H1 (cell line): Measurements from ENCODE around the gene DMC1. TPM values are rescaled to one million over a fixed set of nuclear protein-coding genes. Genes with fewer than 3 reads are reported as not detected.
A peak's percentile ranks its signal among the peaks of the same experiment; 100 is the strongest.

Experiments
- CTCF ChIA-PET: fragments of 300-600 bp; sonication (Branson Sonifier 250); formaldehyde crosslinking; loops from one replicate; lab custom pipeline; 2021; ENCODE audit not compliant: partially characterized antibody; lab: Charles Lee
- POLR2A ChIA-PET: fragments of 300-600 bp; sonication (Branson Sonifier 250); formaldehyde crosslinking; loops from one replicate; lab custom pipeline; 2021; ENCODE audit warnings: inconsistent platforms; ENCODE audit not compliant: partially characterized antibody; lab: Charles Lee
- DNase-seq, 2 experiments: peaks; one replicate each; pipeline versions ENCODE4 v3.0.0 to v3.0.0-alpha.2; 2010 to 2022; ENCODE audit warnings: low spot score in 2 of 2, low read depth in 1 of 2, mixed read lengths in 1 of 2
- FAIRE-seq: peaks from 2 replicates; lab custom pipeline; 2011; peaks lifted over from hg19 to GRCh38; lab: Jason Lieb, UNC
- H2AFZ ChIP-seq: 2 replicates; pipeline ENCODE4 v1.8.1; 2012; ENCODE audit warnings: low read length, inconsistent platforms
- H2AK5ac ChIP-seq: 2 replicates; pipeline ENCODE4 v1.6.1; 2013; ENCODE audit warnings: low read depth, low read length
- H2BK120ac ChIP-seq: replicated peaks from 2 replicates; pipeline ENCODE3; 2013; ENCODE audit warnings: low read depth, low read length, inconsistent platforms
- H2BK12ac ChIP-seq: 2 replicates; pipeline ENCODE4 v1.6.1; 2013; ENCODE audit warnings: low read depth, low read length
- H2BK15ac ChIP-seq: 2 replicates; pipeline ENCODE4 v1.6.1; 2013; ENCODE audit warnings: low read length
- H2BK20ac ChIP-seq: 2 replicates; pipeline ENCODE4 v1.6.1; 2013; ENCODE audit warnings: low read length
- H2BK5ac ChIP-seq: 2 replicates; pipeline ENCODE4 v1.6.1; 2013; ENCODE audit warnings: low read depth, low read length
- H3K14ac ChIP-seq: 2 replicates; pipeline ENCODE4 v1.6.1; 2013; ENCODE audit warnings: inconsistent platforms; ENCODE audit not compliant: insufficient read length
- H3K18ac ChIP-seq: 2 replicates; pipeline ENCODE4 v1.6.1; 2013; ENCODE audit warnings: low read length; ENCODE audit errors: extremely low read depth
- H3K23ac ChIP-seq: 2 replicates; pipeline ENCODE4 v1.6.1; 2013; ENCODE audit warnings: inconsistent platforms; ENCODE audit not compliant: insufficient read length
- H3K23me2 ChIP-seq: 2 replicates; pipeline ENCODE4 v1.6.1; 2013; ENCODE audit warnings: low read depth, low read length
- H3K27ac ChIP-seq: 2 replicates; pipeline ENCODE4 v1.6.1; 2011; ENCODE audit warnings: low read depth, low read length, inconsistent platforms
- H3K27me3 ChIP-seq, 4 experiments: replicated peaks in 1 of 4; 1 replicate in 1 of 4; 2 replicates in 3 of 4; pipeline versions ENCODE4 v1.6.1 to v1.8.1; 2011 to 2013; ENCODE audit warnings: low read length in 3 of 4, mild to moderate bottlenecking in 3 of 4, inconsistent platforms in 2 of 4, mixed read lengths in 2 of 4, moderate library complexity in 1 of 4; ENCODE audit not compliant: control insufficient read depth in 3 of 4, insufficient read depth in 3 of 4; ENCODE audit errors: extremely low read depth in 1 of 4
- H3K36me3 ChIP-seq, 4 experiments: 2 replicates each; pipeline versions ENCODE4 v1.6.1 to v1.8.1; 2011 to 2013; ENCODE audit warnings: mild to moderate bottlenecking in 4 of 4, low read length in 3 of 4, moderate library complexity in 2 of 4, control low read depth in 1 of 4, inconsistent platforms in 1 of 4; ENCODE audit not compliant: insufficient read depth in 4 of 4, control insufficient read depth in 2 of 4
- H3K4ac ChIP-seq: replicated peaks from 2 replicates; pipeline ENCODE3; 2013; ENCODE audit warnings: low read length, low read depth, mixed read lengths, inconsistent platforms; ENCODE audit not compliant: insufficient read length
- H3K4me1 ChIP-seq, 4 experiments: replicated peaks in 1 of 4; 1 replicate in 1 of 4; 2 replicates in 3 of 4; pipeline versions ENCODE4 v1.6.1 to v1.8.1; 2011 to 2013; ENCODE audit warnings: low read length in 3 of 4, inconsistent platforms in 2 of 4, mixed read lengths in 1 of 4; ENCODE audit not compliant: insufficient read depth in 4 of 4, control insufficient read depth in 3 of 4
- H3K4me2 ChIP-seq, 2 experiments: 2 replicates each; pipeline versions ENCODE4 v1.6.1 to v1.8.1; 2011 to 2013; ENCODE audit warnings: low read depth in 2 of 2, low read length in 2 of 2, control low read depth in 1 of 2, inconsistent platforms in 1 of 2, mild to moderate bottlenecking in 1 of 2; ENCODE audit not compliant: insufficient read depth in 1 of 2
- H3K4me3 ChIP-seq, 4 experiments: fragments of 200-600, 300-600 bp in 1 of 4; sonication (generic), shearing (Covaris generic), sonication (Bioruptor Twin) in 1 of 4; 2 replicates each; pipeline versions ENCODE4 v1.5.1 to v1.8.1; 2011 to 2016; ENCODE audit warnings: low read length in 4 of 4, low read depth in 3 of 4, control low read depth in 2 of 4, inconsistent platforms in 2 of 4, mild to moderate bottlenecking in 2 of 4, mixed read lengths in 1 of 4, moderate library complexity in 1 of 4; ENCODE audit not compliant: insufficient read depth in 2 of 4; ENCODE audit errors: extremely low read depth in 1 of 4
- H3K56ac ChIP-seq: replicated peaks from 2 replicates; pipeline ENCODE3; 2013; ENCODE audit warnings: low read depth, mild to moderate bottlenecking, mixed read lengths, low read length, inconsistent platforms; ENCODE audit not compliant: insufficient read length
- H3K79me1 ChIP-seq: 2 replicates; pipeline ENCODE4 v1.6.1; 2013; ENCODE audit warnings: low read depth, low read length, control low read depth
- H3K79me2 ChIP-seq, 2 experiments: 2 replicates each; pipeline versions ENCODE4 v1.6.1 to v1.8.1; 2012 to 2013; ENCODE audit warnings: low read length in 2 of 2, mild to moderate bottlenecking in 2 of 2, inconsistent platforms in 1 of 2; ENCODE audit not compliant: insufficient read depth in 2 of 2, control insufficient read depth in 1 of 2
- H3K9ac ChIP-seq, 4 experiments: replicated peaks in 1 of 4; 1 replicate in 1 of 4; 2 replicates in 3 of 4; pipeline versions ENCODE4 v1.6.1 to v1.8.1; 2011 to 2013; ENCODE audit warnings: low read depth in 3 of 4, low read length in 3 of 4, control low read depth in 2 of 4, mild to moderate bottlenecking in 2 of 4, moderate library complexity in 2 of 4, inconsistent platforms in 1 of 4; ENCODE audit errors: extremely low read depth in 1 of 4
- H3K9me3 ChIP-seq, 2 experiments: 2 replicates each; pipeline versions ENCODE4 v1.6.1 to v1.8.1; 2012 to 2013; ENCODE audit warnings: mild to moderate bottlenecking in 2 of 2, moderate library complexity in 2 of 2, control low read depth in 1 of 2, inconsistent platforms in 1 of 2, low read depth in 1 of 2, low read length in 1 of 2, mixed read lengths in 1 of 2; ENCODE audit not compliant: insufficient read depth in 2 of 2
- H4K20me1 ChIP-seq, 2 experiments: replicated peaks in 1 of 2; 2 replicates each; pipeline versions ENCODE3 to v1.8.1; 2011 to 2013; ENCODE audit warnings: inconsistent platforms in 2 of 2, low read length in 2 of 2, mild to moderate bottlenecking in 1 of 2; ENCODE audit not compliant: insufficient read depth in 2 of 2, control insufficient read depth in 1 of 2
- H4K5ac ChIP-seq: 2 replicates; pipeline ENCODE4 v1.6.1; 2013; ENCODE audit warnings: low read length, low read depth, mixed read lengths, inconsistent platforms; ENCODE audit not compliant: insufficient read length
- H4K8ac ChIP-seq: 2 replicates; pipeline ENCODE4 v1.8.0; 2013; ENCODE audit warnings: mild to moderate bottlenecking, moderate library complexity, low read length, inconsistent platforms; ENCODE audit not compliant: insufficient read depth; ENCODE audit errors: extremely low read depth
- H4K91ac ChIP-seq: replicated peaks from 2 replicates; pipeline ENCODE3; 2013; ENCODE audit warnings: low read length, mixed read lengths, inconsistent platforms; ENCODE audit not compliant: insufficient read length
- CHD2 ChIP-seq: IDR thresholded peaks from 2 replicates; pipeline ENCODE4 v1.6.1; 2012; ENCODE audit warnings: low read length, improper control_type of control experiment
- CTBP2 ChIP-seq: IDR thresholded peaks from 2 replicates; pipeline ENCODE4 v1.7.0; 2011; ENCODE audit warnings: borderline replicate concordance, mild to moderate bottlenecking, moderate library complexity, mixed read lengths, low read length; ENCODE audit not compliant: insufficient read depth, insufficient read length
- CTCF ChIP-seq, 3 experiments: IDR thresholded peaks; 1 replicate in 2 of 3; 2 replicates in 1 of 3; pipeline versions ENCODE4 v1.5.1 to v1.6.1; 2011; ENCODE audit warnings: low read length in 3 of 3, mild to moderate bottlenecking in 3 of 3, inconsistent platforms in 2 of 3, low read depth in 1 of 3, moderate library complexity in 1 of 3; ENCODE audit not compliant: insufficient read depth in 1 of 3; ENCODE audit errors: control extremely low read depth in 1 of 3
- EZH2 ChIP-seq: fragments of 200-600 bp; sonication (generic); IDR thresholded peaks from 2 replicates; pipeline ENCODE4 v1.7.1; 2012; ENCODE audit warnings: low read depth, mild to moderate bottlenecking, moderate library complexity, low read length, inconsistent platforms; ENCODE audit not compliant: severe bottlenecking
- GABPA ChIP-seq: IDR thresholded peaks from 2 replicates; pipeline ENCODE4 v1.6.1; 2011; ENCODE audit warnings: mild to moderate bottlenecking, low read length, moderate library complexity, borderline replicate concordance; ENCODE audit not compliant: insufficient read depth
- GTF2F1 ChIP-seq: IDR thresholded peaks from 2 replicates; pipeline ENCODE4 v1.6.1; 2012; ENCODE audit warnings: low read depth, low read length, improper control_type of control experiment, borderline replicate concordance
- POLR2A ChIP-seq, 2 experiments: IDR thresholded peaks; 1 replicate in 1 of 2; 2 replicates in 1 of 2; pipeline ENCODE4 v1.6.1; 2011; ENCODE audit warnings: low read depth in 2 of 2, low read length in 2 of 2, mild to moderate bottlenecking in 2 of 2; ENCODE audit errors: control extremely low read depth in 1 of 2
- SP2 ChIP-seq: IDR thresholded peaks from 2 replicates; pipeline ENCODE4 v1.6.1; 2012; ENCODE audit warnings: mild to moderate bottlenecking, low read length, inconsistent platforms
- WGBS, 2 experiments: shearing (Covaris generic) in 1 of 2; methylation state at CpG; one replicate each; pipeline versions ENCODE4 v1.1.6 to v1.1.7; 2013 to 2015; ENCODE audit warnings: low lambda C conversion rate in 2 of 2, mixed read lengths in 2 of 2, inconsistent platforms in 1 of 2, low coverage in 1 of 2, missing lambda C conversion rate in 1 of 2; ENCODE audit not compliant: insufficient replicate concordance in 2 of 2, insufficient coverage in 1 of 2, insufficient read length in 1 of 2; ENCODE audit errors: extremely low coverage in 1 of 2, missing lambda C conversion rate in 1 of 2; 5-methylcytosine and 5-hydroxymethylcytosine counted together
- polyA plus RNA-seq, 7 experiments: library from polyadenylated mRNA; depleted of rRNA in 3 of 7; stranded (reverse) in 5 of 7; unstranded in 2 of 7; fragments of >200 nt in 5 of 7; fragments of 200-250 nt in 2 of 7; gene quantifications; 1 replicate in 5 of 7; 2 replicates in 1 of 7; 4 replicates in 1 of 7; pipeline versions ENCODE4 v1.2.1 to v1.2.3, GENCODE V29; 2011 to 2013; ENCODE audit warnings: missing spikeins in 2 of 7, mixed read lengths in 2 of 7
- total RNA-seq: library from RNA; stranded (reverse); fragmentation: NEBNext Ultra II Directional; extraction: Animal tissue kit (Norgen Biotek cat#: 25700); gene quantifications from 2 replicates; pipeline ENCODE4 v1.2.1, GENCODE V29; 2021

DMC1 gene
- total and polyA plus RNA-seq, 2 of the 8 experiments (the other 6 are each of a cell fraction or from before 2014, with no cell fraction given): 3.8 to 7.2 TPM

GRCh38 chr22:38481162-38481870 is 88.7 kb downstream of the DMC1 start:
- Histone ChIP-seq H3K14ac (no peak overlapping the region), H4K5ac (no peak overlapping the region), H3K4me2 (no peak overlapping the region), H3K23ac (no peak overlapping the region), H2BK5ac (no peak overlapping the region), H2BK15ac (no peak overlapping the region), H3K56ac (no peak overlapping the region), H4K8ac (no peak overlapping the region; the same call in 1 of the 2 replicates), H4K20me1 (peaks cover 1 to 2% of the 10 kb centered on the region in 2 experiments), H2AFZ (no peak overlapping the region), H3K18ac (no peak overlapping the region), H3K4ac (no peak overlapping the region), H2AK5ac (no peak overlapping the region), H3K27ac (no peak overlapping the region; the same call in 1 of the 2 replicates), H2BK12ac (no peak overlapping the region), H3K27me3 (no peaks in the 10 kb centered on the region), H3K9me3 (no peaks in the 10 kb centered on the region), H3K4me1 (0 out of 7 replicates have a peak, but pooled peaks cover 0 to 3% (median 0%) of the 10 kb centered on the region in 4 experiments), H3K79me2 (no peaks in the 10 kb centered on the region), H3K4me3 (no peak overlapping the region), H3K79me1 (no peaks in the 10 kb centered on the region), H3K23me2 (no peaks in the 10 kb centered on the region), H4K91ac (no peak overlapping the region), H2BK20ac (no peak overlapping the region), H2BK120ac (no peak overlapping the region), H3K36me3 (peaks cover 33 to 58% (median 49%) of the 10 kb centered on the region in 4 experiments), H3K9ac (no peak overlapping the region)
- WGBS, 2 experiments: 93% methylated on average over 3 of the region's 3 CpGs; no CpG with 5 or more reads in 1 of the 2 experiments
- ChIA-PET POLR2A (interaction anchor here (0.7 to 40.8 kb wide), 21 partner anchors 6 to 155 kb away, joined by 3 to 1102 read pairs (median 3); partner anchors contain the start of genes DMC1 and KDELR3), CTCF (interaction anchor here (0.6 to 1.8 kb wide), 8 partner anchors 9 to 471 kb away, joined by 3 to 5 read pairs (median 4); partner anchors contain the start of gene KDELR3)
- TF ChIP-seq GABPA: no peak
- TF ChIP-seq EZH2: no peak
- no peak for TF ChIP-seq CTBP2
- no peak for TF ChIP-seq CHD2
- no peak for TF ChIP-seq CTCF (IDR thresholded peaks at IDR 0.05; ENCODE audit: control extremely low read depth in 1 of 3, insufficient read depth in 1 of 3, low read depth in 1 of 3, low read length in 3 of 3)
- no peak for TF ChIP-seq GTF2F1
- TF ChIP-seq SP2: no peak
- TF ChIP-seq POLR2A (IDR thresholded peaks at IDR 0.05; ENCODE audit: control extremely low read depth in 1 of 2, low read depth in 2 of 2, low read length in 2 of 2): peak in 1 of 2 experiments; percentile 33; a peak in 1 of 3 replicates
- FAIRE-seq: no peak
- DNase-seq: no peak
